T-helper 2 cell treated with Interferon-gamma antibody and Interleukin-4, amounts not matched to agents 5 μg/mL and 100 μg/mL, for 36 hours (primary cell): ENCODE measurements around the gene PRSS48.
"Not testable (repeated sequence)": the region's sequence is repeated elsewhere in the genome, so short reads cannot be mapped to it uniquely, and the experiment has no call there.

Experiments used
- DNase-seq: peaks from one replicate; pipeline ENCODE4 v3.0.0; 2021; ENCODE audit warnings: low spot score
- H3K27ac Mint-ChIP-seq: one replicate; pipeline ENCODE4 v1.8.0; 2021; ENCODE audit warnings: mild to moderate bottlenecking, mixed read lengths
- H3K27me3 Mint-ChIP-seq: one replicate; pipeline ENCODE4 v1.8.0; 2021; ENCODE audit warnings: low read depth, mixed read lengths
- H3K36me3 Mint-ChIP-seq: one replicate; pipeline ENCODE4 v1.8.0; 2021; ENCODE audit warnings: low read depth, mixed read lengths
- H3K4me1 Mint-ChIP-seq: one replicate; pipeline ENCODE4 v1.8.0; 2021; ENCODE audit warnings: low read depth, mixed read lengths
- H3K4me3 Mint-ChIP-seq: one replicate; pipeline ENCODE4 v1.8.0; 2022; ENCODE audit warnings: mild to moderate bottlenecking, moderate library complexity, mixed read lengths
- H3K9me3 Mint-ChIP-seq: one replicate; pipeline ENCODE4 v1.8.0; 2021; ENCODE audit warnings: mixed read lengths

PRSS48 gene

DNA sequence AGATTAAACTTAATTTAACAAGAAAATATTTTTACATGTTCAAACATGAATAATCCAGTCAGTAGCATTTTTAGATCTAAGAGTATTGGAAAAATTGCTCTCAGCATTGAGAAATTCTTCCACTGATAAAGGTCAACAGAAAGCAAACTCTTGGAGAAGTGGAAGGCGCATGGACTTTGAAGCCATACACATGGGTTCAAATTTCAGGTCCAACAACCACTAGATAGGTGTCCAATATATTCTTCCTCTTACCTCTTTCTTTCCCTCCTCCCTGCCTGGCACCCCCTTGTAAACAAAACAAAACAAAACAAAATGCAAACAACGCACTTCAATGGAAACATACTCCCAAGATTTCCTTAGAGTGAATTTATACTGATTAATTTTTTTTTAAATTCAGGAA, 28.4 kb upstream of the PRSS48 start:
- no peaks in the 10 kb centered on the region for H3K4me1 Mint-ChIP-seq
- H3K4me3 Mint-ChIP-seq, result no peak overlapping the region

DNA sequence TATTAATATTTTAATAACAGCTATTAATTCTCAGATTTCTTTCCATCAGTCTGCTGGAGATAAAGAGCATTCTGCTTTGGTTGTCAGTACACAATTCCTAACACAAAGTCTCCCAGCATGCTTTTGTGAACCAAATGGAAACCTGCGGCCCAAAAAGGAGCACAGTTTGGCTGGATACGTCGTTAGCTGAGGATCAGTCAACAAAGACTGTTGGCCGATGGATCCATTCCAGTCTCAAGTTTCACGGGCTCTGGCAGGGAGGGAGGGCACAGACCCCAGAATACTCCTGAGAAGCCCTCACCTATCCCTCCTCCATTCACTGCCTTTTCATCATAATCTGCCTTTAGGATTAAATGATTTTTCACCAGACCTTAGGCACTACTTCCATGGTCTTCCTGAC, 26.3 kb upstream of the PRSS48 start:
- Mint-ChIP-seq H3K36me3 (no peaks in the 10 kb centered on the region), H3K9me3 (no peaks in the 10 kb centered on the region), H3K27me3 (peaks cover 2% of the 10 kb centered on the region), H3K27ac (no peak overlapping the region), H3K4me3 (no peak overlapping the region), H3K4me1 (no peaks in the 10 kb centered on the region)
- DNase-seq, result no peak

More for the DNA sequence above, 28.4 kb upstream of the PRSS48 start:
- Mint-ChIP-seq H3K27me3 (peaks cover 2% of the 10 kb centered on the region), H3K9me3 (no peaks in the 10 kb centered on the region), H3K27ac (no peak overlapping the region), H3K36me3 (no peaks in the 10 kb centered on the region)
- no peak for DNase-seq

DNA sequence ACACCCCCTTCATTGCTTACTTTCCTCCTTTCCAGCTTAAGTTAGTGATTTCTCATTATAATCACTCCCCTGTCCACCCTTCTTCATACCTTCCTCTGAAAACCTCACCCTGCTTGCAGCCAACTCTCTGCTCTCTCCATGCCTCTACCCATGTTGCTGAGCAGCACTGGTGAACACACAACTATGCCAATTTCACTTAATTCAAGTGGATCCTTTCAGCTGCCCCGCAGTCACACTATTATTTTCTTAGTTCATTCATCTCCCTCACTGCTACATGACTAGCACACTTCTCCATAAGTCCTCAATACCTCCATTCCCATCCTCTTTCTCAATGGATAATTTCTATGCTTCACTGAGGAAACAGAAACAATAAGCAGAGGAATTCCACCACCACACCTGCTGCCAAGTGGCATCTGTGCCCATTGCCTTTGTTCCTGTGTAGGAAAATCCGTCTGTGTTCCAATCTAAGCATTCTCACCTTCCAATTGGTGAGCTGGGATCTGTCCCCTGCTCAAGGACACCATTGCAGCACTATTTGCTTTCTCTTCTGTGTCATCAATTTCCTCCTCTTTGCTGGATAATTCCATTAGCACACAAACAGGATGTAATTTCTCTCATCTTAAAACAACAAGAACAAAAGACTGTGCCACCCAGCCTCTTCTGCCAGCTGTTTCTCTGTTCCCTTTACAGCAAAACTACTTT, 25.2 kb upstream of the PRSS48 start:
- Mint-ChIP-seq H3K27me3 (peaks cover 2% of the 10 kb centered on the region), H3K36me3 (no peaks in the 10 kb centered on the region), H3K27ac (no peak overlapping the region), H3K4me3 (no peak overlapping the region), H3K4me1 (no peaks in the 10 kb centered on the region), H3K9me3 (no peaks in the 10 kb centered on the region)
- DNase-seq, result no peak

DNA sequence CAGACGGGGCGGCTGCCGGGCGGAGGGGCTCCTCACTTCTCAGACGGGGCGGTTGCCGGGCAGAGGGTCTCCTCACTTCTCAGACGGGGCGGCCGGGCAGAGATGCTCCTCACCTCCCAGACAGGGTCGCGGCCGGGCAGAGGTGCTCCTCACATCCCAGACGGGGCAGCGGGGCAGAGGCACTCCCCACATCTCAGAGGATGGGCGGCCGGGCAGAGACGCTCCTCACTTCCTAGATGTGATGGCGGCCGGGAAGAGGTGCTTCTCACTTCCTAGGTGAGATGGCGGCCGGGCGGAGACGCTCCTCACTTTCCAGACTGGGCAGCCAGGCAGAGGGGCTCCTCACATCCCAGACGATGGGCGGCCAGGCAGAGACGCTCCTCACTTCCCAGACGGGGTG, 21.7 kb upstream of the PRSS48 start:
- not testable (repeated sequence) for H3K4me1 Mint-ChIP-seq, DNase-seq, H3K4me3 Mint-ChIP-seq, H3K27me3 Mint-ChIP-seq, H3K36me3 Mint-ChIP-seq, H3K27ac Mint-ChIP-seq, H3K9me3 Mint-ChIP-seq

DNA sequence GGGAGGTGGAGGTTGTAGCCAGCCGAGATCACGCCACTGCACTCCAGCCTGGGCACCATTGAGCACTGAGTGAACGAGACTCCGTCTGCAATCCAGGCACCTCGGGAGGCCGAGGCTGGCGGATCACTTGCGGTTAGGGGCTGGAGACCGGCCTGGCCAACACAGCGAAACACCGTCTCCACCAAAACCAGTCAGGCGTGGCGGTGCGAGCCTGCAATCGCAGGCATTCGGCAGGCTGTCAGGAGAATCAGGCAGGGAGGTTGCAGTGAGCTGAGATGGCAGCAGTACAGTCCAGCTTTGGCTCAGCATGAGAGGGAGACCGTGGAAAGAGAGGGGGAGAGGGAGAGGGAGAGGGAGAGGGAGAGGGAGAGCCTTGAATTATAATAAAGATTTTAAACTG, 21.3 kb upstream of the PRSS48 start:
- not testable (repeated sequence) for H3K36me3 Mint-ChIP-seq, H3K4me1 Mint-ChIP-seq, H3K4me3 Mint-ChIP-seq, DNase-seq, H3K9me3 Mint-ChIP-seq, H3K27me3 Mint-ChIP-seq, H3K27ac Mint-ChIP-seq

DNA sequence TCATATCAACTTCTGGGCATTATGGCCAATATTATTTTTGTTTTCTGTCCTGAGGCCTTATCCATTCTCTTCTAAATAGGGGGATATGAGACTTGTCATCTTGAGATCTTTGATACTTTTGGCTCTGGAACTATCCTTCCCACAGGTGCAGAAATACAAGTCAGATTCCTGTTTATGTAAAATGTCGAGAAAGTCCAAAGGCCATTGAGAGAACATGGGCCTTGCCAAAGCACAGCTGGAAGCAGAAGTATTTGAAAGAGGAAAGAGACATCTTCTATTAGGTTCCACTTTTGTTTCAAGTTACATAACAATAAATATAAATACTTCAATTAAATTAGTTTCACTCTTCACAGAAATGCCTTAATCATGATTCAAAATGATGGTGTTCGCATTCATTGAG, 20.8 kb upstream of the PRSS48 start:
- Mint-ChIP-seq H3K4me3 (no peak overlapping the region), H3K27ac (no peak overlapping the region), H3K36me3 (no peaks in the 10 kb centered on the region), H3K27me3 (no peaks in the 10 kb centered on the region), H3K4me1 (no peaks in the 10 kb centered on the region), H3K9me3 (no peaks in the 10 kb centered on the region)
- no peak for DNase-seq

DNA sequence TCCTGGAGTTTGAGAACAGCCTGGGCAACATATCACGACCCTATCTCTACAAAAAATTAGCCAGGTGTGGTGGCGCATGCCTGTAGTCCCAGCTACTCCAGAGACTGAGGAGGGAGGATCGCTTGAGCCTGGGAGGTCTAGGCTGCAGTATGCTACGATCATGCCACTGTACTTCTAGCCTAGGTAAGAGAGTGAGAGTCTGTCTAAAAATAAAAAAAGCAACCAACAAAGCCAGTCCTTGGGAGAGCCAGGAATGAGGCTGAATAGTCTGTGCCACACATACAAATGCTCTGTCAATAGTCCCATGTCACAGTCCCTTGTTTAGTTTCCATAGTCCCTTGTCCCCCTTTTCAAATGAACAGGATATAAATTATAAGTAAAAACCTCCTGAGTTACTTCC, 19.3 kb upstream of the PRSS48 start:
- Mint-ChIP-seq H3K4me1 (no peaks in the 10 kb centered on the region), H3K36me3 (no peaks in the 10 kb centered on the region), H3K4me3 (no peak overlapping the region), H3K27me3 (no peaks in the 10 kb centered on the region), H3K27ac (no peak overlapping the region), H3K9me3 (no peaks in the 10 kb centered on the region)
- no peak for DNase-seq

DNA sequence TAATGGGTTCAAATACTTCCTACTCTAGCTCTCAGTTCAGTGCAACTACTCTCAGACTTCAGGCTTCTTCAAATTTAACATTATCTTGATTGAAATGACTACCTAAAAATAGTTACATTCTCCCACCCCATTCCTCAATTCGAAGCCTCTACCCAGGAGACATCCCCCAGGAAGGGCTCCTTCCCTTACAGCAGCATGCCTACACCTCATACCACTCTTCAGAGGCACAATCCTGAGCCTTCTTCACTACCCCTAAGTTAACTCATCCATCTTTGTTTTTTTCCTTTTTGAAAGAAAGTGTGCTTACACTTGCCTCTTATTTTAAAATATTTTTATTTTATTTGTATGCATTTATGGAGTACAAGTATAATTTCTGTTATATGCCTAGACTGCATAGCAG, 17.2 kb upstream of the PRSS48 start:
- Mint-ChIP-seq H3K36me3 (no peaks in the 10 kb centered on the region), H3K9me3 (no peaks in the 10 kb centered on the region), H3K27ac (no peak overlapping the region), H3K4me3 (no peak overlapping the region), H3K4me1 (no peaks in the 10 kb centered on the region), H3K27me3 (no peaks in the 10 kb centered on the region)
- no peak for DNase-seq

DNA sequence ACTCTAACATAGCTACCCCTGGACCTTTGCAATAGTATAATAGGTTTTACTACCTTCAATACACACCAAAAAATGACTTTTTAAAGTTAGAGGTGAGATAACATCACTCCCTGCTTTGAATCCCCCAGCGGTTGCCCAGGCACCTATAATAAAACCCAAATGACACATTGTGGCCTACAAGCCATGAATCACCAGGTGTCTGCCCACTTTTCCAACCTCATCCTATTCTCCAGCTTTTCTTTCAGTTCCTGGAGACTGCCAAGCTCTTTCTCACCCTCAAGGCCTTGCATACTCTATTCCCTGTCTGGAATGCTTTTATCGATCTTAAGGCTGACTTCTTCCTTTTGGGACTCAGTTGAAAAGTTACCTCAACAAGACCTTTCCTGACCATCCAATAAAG, 16.4 kb upstream of the PRSS48 start:
- Mint-ChIP-seq H3K4me3 (no peak overlapping the region), H3K4me1 (no peaks in the 10 kb centered on the region), H3K27me3 (no peaks in the 10 kb centered on the region), H3K27ac (no peak overlapping the region), H3K36me3 (no peaks in the 10 kb centered on the region), H3K9me3 (no peaks in the 10 kb centered on the region)
- DNase-seq, result no peak

DNA sequence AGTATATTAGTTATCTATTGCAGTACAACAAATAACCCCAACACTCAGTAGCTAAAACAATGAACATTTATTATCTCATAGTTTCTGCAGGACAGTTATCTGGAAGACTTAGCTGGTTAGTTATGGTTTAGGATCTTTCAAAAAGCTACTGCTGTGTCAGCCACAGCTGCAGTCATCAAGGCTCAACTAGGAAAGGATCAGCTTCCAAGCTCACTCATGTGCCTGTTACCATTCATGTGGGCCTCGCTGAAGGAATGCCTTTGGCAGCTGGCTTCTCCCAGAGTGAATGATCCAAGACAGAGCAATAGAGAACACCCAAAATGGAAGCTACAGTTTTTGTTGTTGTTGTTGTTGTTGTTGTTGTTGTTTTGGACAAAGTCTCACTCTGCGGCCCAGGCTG, 13.5 kb upstream of the PRSS48 start:
- DNase-seq, result no peak
- no peaks in the 10 kb centered on the region for H3K4me1 Mint-ChIP-seq
- no peak overlapping the region for H3K4me3 Mint-ChIP-seq
- no peaks in the 10 kb centered on the region for H3K9me3 Mint-ChIP-seq
- no peak overlapping the region for H3K27ac Mint-ChIP-seq
- no peaks in the 10 kb centered on the region for H3K27me3 Mint-ChIP-seq
- H3K36me3 Mint-ChIP-seq, result no peaks in the 10 kb centered on the region

DNA sequence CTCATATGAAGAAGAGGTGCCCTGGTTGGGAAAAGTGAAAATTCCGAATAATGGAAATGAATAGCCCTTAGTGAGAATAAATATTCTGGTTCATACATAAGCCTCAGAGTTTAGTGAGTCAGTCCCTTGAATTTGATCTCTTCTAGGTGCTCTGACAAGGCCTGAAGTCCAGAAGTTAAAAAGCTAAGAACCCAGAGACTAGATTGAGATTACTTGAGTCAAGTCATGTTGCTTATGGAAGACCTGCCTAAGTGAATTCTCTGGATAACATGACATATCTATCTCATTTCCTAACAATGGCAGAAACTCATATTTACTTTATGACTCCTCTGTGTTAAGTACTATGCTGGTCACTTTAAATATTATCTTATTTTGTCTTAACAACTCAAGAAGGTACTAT, 10.5 kb upstream of the PRSS48 start:
- Mint-ChIP-seq H3K4me3 (no peak overlapping the region), H3K4me1 (no peaks in the 10 kb centered on the region), H3K36me3 (no peaks in the 10 kb centered on the region), H3K9me3 (no peaks in the 10 kb centered on the region), H3K27ac (no peak overlapping the region), H3K27me3 (no peaks in the 10 kb centered on the region)
- no peak for DNase-seq

DNA sequence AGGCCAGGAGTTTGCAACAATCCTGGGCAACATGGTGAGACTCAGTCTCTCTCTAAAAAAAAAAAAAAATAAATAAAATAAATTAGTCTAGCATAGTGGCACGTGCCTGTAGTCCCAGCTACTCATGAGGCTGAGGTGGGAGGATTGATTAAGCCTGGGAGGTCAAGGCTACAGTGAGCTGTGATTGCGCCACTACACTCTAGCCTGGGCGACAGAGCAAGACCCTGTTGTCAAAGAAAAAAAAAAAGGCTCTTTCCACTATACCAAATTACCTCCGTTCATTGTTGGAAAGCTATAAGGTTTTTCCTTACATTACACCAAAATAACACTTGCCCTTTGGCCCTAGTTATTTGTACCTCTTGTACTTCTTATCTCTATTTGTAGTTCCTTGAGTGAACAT, 9.9 kb upstream of the PRSS48 start:
- Mint-ChIP-seq H3K27me3 (no peaks in the 10 kb centered on the region), H3K36me3 (no peaks in the 10 kb centered on the region), H3K4me3 (no peak overlapping the region), H3K4me1 (no peaks in the 10 kb centered on the region), H3K9me3 (no peaks in the 10 kb centered on the region), H3K27ac (no peak overlapping the region)
- DNase-seq, result no peak

DNA sequence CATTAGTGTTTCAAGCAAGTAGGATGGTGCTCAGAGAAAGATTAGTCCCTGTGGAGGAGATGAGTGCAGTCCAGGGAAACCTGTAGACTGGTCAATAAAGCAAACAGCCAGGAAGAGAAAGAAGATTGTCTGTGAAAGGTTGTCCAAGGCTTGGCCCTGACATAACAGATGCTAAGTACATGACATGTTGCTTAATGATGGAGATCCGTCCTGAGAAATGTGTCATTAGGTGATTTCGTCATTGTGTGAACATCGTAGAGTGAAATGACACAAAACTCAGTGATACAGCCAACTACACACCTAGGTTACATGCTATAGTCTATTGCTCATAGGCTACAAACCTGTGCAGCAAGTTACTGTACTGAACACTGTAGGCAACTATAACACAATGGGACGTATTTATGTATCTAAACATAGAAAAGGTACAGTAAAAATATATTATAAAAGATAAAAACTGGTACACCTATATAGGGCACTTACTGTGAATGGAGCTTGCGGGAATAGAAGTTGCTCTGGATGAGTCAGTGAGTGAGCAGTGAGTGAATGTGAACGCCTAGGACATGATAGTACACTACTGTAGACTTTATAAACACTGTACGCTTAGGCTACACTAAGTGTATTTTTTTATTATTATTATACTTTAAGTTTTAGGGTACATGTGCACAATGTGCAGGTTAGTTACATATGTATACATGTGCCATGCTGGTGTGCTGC, 9.0 kb upstream of the PRSS48 start:
- no peak overlapping the region for H3K27ac Mint-ChIP-seq
- no peak overlapping the region for H3K4me3 Mint-ChIP-seq
- H3K4me1 Mint-ChIP-seq, result no peaks in the 10 kb centered on the region
- no peak for DNase-seq
- H3K36me3 Mint-ChIP-seq, result no peaks in the 10 kb centered on the region
- H3K27me3 Mint-ChIP-seq, result no peaks in the 10 kb centered on the region
- no peaks in the 10 kb centered on the region for H3K9me3 Mint-ChIP-seq

DNA sequence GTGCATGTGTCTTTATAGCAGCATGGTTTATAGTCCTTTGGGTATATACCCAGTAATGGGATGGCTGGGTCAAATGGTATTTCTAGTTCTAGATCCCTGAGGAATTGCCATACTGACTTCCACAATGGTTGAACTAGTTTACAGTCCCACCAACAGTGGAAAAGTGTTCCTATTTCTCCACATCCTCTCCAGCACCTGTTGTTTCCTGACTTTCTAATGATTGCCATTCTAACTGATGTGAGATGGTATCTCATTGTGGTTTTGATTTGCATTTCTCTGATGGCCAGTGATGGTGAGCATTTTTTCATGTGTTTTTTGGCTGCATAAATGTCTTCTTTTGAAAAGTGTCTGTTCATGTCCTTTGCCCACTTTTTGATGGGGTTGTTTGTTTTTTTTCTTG, 8.1 kb upstream of the PRSS48 start:
- H3K4me1 Mint-ChIP-seq, H3K36me3 Mint-ChIP-seq, DNase-seq, H3K27me3 Mint-ChIP-seq, H3K9me3 Mint-ChIP-seq, H3K27ac Mint-ChIP-seq, H3K4me3 Mint-ChIP-seq: not testable (repeated sequence)
